HG03354 (cell line): ENCODE measurements around the gene SOHLH2.

Experiments used
- ATAC-seq: cut with Tn5 transposase; IDR thresholded peaks from one replicate; pipeline ENCODE4 v1.9.1; 2021; ENCODE audit warnings: mild to moderate bottlenecking; ENCODE audit not compliant: unreplicated experiment, poor library complexity, severe bottlenecking

The SOHLH2 gene, protein sequence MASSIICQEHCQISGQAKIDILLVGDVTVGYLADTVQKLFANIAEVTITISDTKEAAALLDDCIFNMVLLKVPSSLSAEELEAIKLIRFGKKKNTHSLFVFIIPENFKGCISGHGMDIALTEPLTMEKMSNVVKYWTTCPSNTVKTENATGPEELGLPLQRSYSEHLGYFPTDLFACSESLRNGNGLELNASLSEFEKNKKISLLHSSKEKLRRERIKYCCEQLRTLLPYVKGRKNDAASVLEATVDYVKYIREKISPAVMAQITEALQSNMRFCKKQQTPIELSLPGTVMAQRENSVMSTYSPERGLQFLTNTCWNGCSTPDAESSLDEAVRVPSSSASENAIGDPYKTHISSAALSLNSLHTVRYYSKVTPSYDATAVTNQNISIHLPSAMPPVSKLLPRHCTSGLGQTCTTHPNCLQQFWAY

DNA sequence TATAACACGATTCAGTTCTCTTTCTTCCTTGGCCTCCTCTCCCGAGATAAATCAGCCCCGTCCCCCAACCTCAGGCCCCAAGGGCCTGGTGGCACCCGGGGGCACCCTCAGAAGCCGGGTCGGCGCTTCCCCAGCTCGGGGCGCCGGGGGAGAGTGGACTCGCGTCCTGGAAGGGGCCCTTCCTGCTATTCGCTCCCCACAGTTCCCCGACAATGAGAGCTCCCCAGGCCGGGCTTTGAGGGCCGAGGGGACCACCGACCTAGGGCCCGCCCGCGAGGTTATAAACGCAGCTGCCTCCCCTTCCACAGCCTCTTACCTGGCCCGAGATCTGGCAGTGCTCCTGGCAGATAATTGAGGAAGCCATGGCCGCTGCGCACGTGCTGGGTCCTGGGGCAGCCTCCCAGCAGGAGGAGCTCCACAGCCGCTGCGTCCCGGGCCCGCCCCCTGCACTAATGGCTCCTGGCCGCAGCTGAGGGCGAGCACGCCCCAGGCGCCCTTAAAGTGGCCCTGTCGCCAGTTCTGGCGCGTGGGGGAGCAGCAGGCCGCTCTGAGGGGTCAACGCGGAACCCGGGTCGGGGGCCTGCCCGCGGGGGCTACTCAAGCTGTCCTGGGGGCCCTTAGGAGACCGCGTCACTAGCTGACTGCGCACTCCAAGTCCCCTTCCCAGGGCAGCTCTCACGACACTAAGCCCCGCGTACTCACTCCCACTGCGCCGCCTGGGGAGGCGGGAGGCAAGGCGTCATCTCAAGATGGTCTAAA lies at the start of gene SOHLH2:
Gene SOHLH2, minus strand, starts transcription at position 394 of the 759 bp plus-strand sequence. Its CDS starts 30 bp downstream, at position 364.
- no peak for ATAC-seq

- no peak for ATAC-seq
Measured at GRCh38 chr13:36261976-36262375, 47.6 kb upstream of the SOHLH2 start.

GRCh38 chr13:36261011-36261410 lies 46.7 kb upstream of the SOHLH2 start:
- ATAC-seq = no peak

DNA sequence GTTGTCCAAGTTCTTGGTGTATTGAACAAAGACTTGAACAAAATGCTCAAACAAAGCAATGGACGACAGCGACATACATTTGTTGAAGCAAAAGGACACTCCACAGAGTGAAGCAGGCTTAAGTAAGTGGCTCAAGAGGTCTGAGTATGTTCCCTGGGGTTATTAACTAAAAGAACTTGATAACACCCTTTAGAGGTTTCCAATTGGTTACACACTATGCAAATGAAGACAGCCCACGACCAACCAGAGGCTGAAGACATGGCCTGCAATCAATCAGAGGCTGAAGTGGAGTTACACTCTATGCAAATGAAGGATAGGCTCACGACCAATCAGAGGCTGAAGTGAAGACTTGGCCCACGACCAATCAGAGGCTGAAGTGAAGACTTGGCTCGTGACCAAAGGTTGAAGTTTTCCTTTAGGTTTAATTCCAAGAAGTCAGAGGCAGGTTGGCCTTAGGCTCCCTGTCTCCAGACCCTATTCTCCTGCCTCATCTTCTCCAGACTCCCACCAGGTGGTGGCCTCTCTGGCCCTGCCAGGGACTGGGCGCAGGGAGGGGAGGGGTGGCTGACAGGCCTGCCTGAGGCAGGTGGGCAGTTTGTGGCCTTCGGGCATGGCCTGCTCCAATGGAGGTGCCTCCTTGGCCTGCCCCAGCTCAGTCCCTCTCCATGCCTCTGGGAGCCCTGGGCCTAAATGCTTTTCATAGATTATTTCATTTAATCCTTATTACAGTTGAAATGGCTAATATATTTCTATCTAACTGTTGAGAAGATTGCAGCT lies 45.2 kb upstream of the SOHLH2 start:
- no peak for ATAC-seq

DNA sequence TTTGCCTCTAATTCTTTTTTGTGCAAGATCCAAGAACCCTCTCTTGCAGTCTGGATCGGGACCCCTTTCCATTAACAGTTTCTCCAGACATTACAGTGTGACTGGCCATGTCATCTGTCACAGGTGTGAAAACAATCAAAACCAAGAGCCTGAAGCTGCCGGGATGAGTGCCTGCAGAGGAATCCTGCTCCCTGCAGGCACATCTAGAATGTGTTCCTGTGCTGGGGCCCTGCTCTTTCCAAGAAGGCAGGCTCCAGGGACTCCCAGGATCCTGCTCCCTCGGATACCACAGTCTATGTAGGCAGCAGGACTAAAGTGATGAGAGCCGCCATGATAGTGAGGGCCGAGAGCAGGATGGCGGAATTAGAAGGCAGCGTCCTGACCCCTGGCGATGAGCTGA lies 44.5 kb upstream of the SOHLH2 start:
- ATAC-seq = no peak

- no peak for ATAC-seq
Measured at GRCh38 chr13:36251526-36251925, 37.2 kb upstream of the SOHLH2 start.

GRCh38 chr13:36251017-36251416 lies 36.7 kb upstream of the SOHLH2 start:
- ATAC-seq = no peak

- no peak for ATAC-seq
Measured at GRCh38 chr13:36248700-36249099, 34.3 kb upstream of the SOHLH2 start.

DNA sequence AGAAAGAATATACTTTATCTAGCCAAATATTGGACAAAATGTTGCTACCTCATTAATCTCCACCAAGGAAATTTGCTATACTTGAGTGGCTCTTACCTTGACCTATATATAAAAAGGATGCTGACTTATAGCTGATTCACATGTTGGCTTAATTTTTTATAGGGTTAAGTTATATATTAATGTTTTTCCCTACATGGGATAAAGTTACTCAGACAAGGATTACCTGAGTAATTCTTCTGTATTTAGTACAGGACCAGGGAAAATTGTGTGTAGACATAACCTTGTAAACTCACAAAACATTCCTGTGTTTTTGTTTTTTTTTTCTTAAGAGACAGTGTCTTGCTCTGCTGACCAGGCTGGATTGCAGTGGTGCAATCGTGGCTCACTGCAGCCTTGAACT lies 30.6 kb upstream of the SOHLH2 start:
- no peak for ATAC-seq

DNA sequence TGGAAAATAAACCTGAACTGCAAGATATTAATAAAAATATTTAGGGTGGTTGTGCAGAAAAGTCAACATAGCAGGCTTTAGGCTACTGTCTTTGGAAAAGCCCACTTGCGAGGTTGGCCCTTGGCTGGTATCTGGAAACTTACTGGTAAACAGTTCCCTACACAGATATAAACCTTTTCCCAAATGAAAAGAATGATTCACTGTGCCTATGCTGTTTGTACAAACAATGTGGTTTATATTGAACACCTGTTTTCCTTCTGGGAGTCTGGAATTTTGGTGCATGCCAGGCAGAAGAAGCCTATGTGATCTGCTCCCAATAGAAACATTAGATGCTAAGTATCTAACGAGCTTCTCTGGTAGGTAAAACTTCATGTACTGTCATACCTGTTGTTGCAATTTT lies 29.7 kb upstream of the SOHLH2 start:
- ATAC-seq = no peak

- no peak for ATAC-seq
Measured at GRCh38 chr13:36242761-36243160, 28.4 kb upstream of the SOHLH2 start.

- ATAC-seq = no peak
Measured at GRCh38 chr13:36231236-36231635, 16.9 kb upstream of the SOHLH2 start.

GRCh38 chr13:36224730-36225129 lies 10.4 kb upstream of the SOHLH2 start:
- no peak for ATAC-seq

- no peak for ATAC-seq
Measured at GRCh38 chr13:36219883-36220282, 5.5 kb upstream of the SOHLH2 start.

GRCh38 chr13:36217456-36217855 lies 3.1 kb upstream of the SOHLH2 start:
- no peak for ATAC-seq

DNA sequence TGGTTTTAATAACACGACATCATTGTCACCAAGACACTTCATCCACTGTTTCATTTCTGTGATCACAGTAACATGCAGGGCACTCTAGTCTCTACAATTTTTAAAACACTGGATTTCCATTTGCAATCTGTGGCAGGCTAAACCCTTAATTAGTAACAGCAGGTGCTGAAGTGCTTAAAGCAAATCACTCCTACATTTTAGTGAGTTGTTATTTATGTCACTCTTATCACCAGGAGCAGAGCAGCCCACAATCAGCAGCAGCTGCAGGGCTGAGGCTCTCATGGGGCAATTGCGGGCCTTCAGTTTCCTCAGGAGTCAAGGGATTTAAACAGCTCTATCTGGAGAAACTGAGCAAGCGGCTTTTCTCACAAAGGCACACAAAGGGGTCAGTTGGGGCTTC lies 1.6 kb downstream of the SOHLH2 start:
- ATAC-seq = no peak

GRCh38 chr13:36211567-36211966 lies 2.8 kb downstream of the SOHLH2 start:
- ATAC-seq = no peak

- ATAC-seq = no peak
Measured at GRCh38 chr13:36210738-36211137, 3.6 kb downstream of the SOHLH2 start.

DNA sequence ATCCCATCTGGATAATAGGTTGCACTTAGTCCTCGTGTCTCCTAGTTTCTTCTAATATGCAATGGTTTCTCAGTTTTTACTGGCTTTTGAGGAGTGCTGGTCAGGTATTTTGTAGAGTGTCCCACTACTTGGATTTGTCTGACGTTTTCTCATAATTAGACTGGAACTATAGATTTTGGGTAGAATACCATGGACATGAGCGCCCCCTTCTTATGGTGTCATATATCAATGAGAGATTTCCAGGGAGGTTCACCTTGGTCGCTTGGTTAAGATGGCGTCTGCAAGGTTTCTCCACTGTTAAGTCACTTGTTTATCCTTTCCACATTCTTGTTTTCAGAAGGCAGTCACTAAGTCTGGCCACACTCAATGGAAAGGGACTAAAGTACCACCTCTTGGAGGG lies 6.7 kb downstream of the SOHLH2 start:
- no peak for ATAC-seq

DNA sequence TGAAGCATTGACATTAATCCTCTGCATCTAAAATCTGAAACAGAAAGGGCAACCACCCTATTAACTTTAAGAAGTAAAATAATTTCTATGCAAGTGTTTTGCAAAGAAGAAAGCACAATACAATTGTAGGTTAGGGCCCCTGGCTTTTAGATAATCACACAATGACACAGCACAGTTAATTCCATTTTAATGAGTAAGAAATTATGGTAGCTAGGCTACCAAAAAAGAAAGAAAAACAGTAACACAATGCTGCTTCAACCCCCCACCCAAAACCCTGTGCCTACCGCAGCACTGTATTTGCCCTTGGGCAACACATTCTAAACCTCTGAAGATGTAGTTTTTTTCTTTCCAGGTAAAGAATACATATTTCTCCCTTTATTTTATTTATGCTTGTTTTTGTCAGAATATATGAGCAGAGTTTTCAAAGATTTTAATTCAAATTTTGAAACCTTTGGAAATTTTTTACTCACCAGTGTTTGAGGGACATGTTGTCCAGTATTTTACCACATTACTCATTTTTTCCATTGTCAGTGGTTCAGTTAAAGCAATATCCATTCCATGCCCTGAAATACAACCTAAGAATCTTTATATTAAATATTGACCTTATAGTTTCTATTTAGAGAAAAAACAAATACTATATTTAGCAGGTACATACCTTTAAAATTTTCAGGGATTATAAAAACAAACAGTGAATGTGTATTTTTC lies 21.1 kb downstream of the SOHLH2 start:
- no peak for ATAC-seq
